HCT116 (cell line): ENCODE data around the gene GEN1.

ENCODE experiments used
- EZH2 ChIP-seq: fragments of 200-600 bp; sonication (generic); IDR thresholded peaks from 2 replicates; pipeline ENCODE4 v1.6.1; 2017; ENCODE audit warnings: antibody characterized with exemption, mixed run types
- FOSL1 ChIP-seq: IDR thresholded peaks from 2 replicates; pipeline ENCODE4 v1.6.1; 2012; ENCODE audit warnings: low read depth
- POLR2A ChIP-seq: IDR thresholded peaks from 2 replicates; pipeline ENCODE4 v1.7.0; 2011; ENCODE audit warnings: borderline replicate concordance; ENCODE audit not compliant: insufficient read depth, insufficient read length; ENCODE audit errors: extremely low read depth
- TF ChIP-seq, protein P1 (sequence below), 3 experiments: fragments of 200-600 bp in 1 of 3; sonication (generic) in 1 of 3; IDR thresholded peaks in 2 of 3; conservative IDR thresholded peaks in 1 of 3; 2 replicates each; pipeline ENCODE4 v1.5.1; 2012 to 2017; ENCODE audit warnings: low read depth in 2 of 3, low read length in 2 of 3, antibody characterized with exemption in 1 of 3, borderline replicate concordance in 1 of 3, control low read depth in 1 of 3, mild to moderate bottlenecking in 1 of 3, mixed read lengths in 1 of 3, mixed run types in 1 of 3, moderate library complexity in 1 of 3; ENCODE audit not compliant: insufficient read depth in 1 of 3

- TF ChIP-seq, protein P1, sequence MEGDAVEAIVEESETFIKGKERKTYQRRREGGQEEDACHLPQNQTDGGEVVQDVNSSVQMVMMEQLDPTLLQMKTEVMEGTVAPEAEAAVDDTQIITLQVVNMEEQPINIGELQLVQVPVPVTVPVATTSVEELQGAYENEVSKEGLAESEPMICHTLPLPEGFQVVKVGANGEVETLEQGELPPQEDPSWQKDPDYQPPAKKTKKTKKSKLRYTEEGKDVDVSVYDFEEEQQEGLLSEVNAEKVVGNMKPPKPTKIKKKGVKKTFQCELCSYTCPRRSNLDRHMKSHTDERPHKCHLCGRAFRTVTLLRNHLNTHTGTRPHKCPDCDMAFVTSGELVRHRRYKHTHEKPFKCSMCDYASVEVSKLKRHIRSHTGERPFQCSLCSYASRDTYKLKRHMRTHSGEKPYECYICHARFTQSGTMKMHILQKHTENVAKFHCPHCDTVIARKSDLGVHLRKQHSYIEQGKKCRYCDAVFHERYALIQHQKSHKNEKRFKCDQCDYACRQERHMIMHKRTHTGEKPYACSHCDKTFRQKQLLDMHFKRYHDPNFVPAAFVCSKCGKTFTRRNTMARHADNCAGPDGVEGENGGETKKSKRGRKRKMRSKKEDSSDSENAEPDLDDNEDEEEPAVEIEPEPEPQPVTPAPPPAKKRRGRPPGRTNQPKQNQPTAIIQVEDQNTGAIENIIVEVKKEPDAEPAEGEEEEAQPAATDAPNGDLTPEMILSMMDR (IDR thresholded peaks at IDR 0.05 in 2 of 3, conservative IDR thresholded peaks at IDR 0.05 in 1 of 3; ENCODE audit: borderline replicate concordance in 1 of 3, insufficient read depth in 1 of 3, low read depth in 2 of 3, low read length in 2 of 3): no peak
- TF ChIP-seq FOSL1 (no peak), EZH2 (no peak), POLR2A (no peak)
Measured at GRCh38 chr2:17822445-17823117, 68.6 kb downstream of the GEN1 start.
